Suprapubic skin (tissue), 3 donors: ENCODE results near the gene ZGRF1.

Source experiments
- EP300 ChIP-seq: sonication (generic); formaldehyde crosslinking; IDR thresholded peaks from one replicate; pipeline ENCODE4 v1.6.1; 2017; ENCODE audit warnings: antibody characterized with exemption
- POLR2A ChIP-seq, 2 donors: fragments of 450-650 bp; IDR thresholded peaks; one replicate each; pipeline ENCODE4 v1.6.1; 2017; ENCODE audit warnings: antibody characterized with exemption in 2 of 2, mild to moderate bottlenecking in 2 of 2, moderate library complexity in 2 of 2
- TF ChIP-seq, protein P1 (sequence below), 2 donors: fragments of 200-600 bp in 1 of 2; fragments of 450-650 bp in 1 of 2; sonication (generic) in 1 of 2; IDR thresholded peaks; one replicate each; pipeline ENCODE4 v1.5.1; 2016 to 2019; ENCODE audit warnings: antibody characterized with exemption in 2 of 2, mild to moderate bottlenecking in 1 of 2, moderate library complexity in 1 of 2

- TF ChIP-seq POLR2A (IDR thresholded peaks at IDR 0.05): no peak
- TF ChIP-seq, protein P1, sequence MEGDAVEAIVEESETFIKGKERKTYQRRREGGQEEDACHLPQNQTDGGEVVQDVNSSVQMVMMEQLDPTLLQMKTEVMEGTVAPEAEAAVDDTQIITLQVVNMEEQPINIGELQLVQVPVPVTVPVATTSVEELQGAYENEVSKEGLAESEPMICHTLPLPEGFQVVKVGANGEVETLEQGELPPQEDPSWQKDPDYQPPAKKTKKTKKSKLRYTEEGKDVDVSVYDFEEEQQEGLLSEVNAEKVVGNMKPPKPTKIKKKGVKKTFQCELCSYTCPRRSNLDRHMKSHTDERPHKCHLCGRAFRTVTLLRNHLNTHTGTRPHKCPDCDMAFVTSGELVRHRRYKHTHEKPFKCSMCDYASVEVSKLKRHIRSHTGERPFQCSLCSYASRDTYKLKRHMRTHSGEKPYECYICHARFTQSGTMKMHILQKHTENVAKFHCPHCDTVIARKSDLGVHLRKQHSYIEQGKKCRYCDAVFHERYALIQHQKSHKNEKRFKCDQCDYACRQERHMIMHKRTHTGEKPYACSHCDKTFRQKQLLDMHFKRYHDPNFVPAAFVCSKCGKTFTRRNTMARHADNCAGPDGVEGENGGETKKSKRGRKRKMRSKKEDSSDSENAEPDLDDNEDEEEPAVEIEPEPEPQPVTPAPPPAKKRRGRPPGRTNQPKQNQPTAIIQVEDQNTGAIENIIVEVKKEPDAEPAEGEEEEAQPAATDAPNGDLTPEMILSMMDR (IDR thresholded peaks at IDR 0.05): no peak
- no peak for TF ChIP-seq EP300
Measured at GRCh38 chr4:112526061-112526460, 110.6 kb downstream of the ZGRF1 start.
